PC-9 (cell line): ENCODE measurements around the gene ABHD3.

Source experiments
- EZH2 ChIP-seq: fragments of 200-600 bp; sonication (generic); IDR thresholded peaks from 2 replicates; pipeline ENCODE4 v1.8.0; 2017; ENCODE audit warnings: antibody characterized with exemption, low read depth
- TF ChIP-seq, protein P1 (sequence below): fragments of 200-600 bp; sonication (generic); conservative IDR thresholded peaks from 2 replicates; pipeline ENCODE4 v1.6.1; 2017; ENCODE audit warnings: mixed run types, antibody characterized with exemption, mild to moderate bottlenecking, moderate library complexity

DNA sequence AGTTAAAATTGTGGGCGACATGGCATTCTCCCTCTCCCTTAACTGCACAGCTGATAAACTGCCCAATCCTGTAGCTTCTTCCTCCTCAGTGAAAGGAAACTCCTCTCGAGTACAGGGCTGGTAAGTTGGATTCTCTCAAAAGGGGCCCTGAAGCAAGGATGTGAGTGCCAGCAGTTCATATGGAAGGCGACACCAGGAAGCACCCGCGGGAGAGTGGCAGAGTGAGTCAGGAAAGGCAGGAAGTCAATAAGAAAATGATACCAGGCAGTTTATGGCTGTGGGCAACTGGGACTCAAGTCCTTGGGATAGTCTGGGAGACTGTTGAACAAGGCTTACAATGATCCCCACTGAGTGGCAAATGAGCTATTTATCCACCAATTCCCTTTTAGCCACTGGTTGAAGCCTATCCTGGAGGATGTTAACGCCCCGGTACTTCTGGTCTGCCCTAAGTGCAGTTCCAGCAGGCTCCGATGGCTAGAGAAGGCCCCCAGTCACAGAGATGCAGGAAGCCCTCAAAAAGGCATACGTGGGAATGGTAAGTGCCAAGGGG is 34.8 kb downstream of the ABHD3 start:
- TF ChIP-seq, protein P1, sequence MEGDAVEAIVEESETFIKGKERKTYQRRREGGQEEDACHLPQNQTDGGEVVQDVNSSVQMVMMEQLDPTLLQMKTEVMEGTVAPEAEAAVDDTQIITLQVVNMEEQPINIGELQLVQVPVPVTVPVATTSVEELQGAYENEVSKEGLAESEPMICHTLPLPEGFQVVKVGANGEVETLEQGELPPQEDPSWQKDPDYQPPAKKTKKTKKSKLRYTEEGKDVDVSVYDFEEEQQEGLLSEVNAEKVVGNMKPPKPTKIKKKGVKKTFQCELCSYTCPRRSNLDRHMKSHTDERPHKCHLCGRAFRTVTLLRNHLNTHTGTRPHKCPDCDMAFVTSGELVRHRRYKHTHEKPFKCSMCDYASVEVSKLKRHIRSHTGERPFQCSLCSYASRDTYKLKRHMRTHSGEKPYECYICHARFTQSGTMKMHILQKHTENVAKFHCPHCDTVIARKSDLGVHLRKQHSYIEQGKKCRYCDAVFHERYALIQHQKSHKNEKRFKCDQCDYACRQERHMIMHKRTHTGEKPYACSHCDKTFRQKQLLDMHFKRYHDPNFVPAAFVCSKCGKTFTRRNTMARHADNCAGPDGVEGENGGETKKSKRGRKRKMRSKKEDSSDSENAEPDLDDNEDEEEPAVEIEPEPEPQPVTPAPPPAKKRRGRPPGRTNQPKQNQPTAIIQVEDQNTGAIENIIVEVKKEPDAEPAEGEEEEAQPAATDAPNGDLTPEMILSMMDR: no peak
- no peak for TF ChIP-seq EZH2
